ENCODE data around the gene ARHGAP24.
"Not testable (repeated sequence)": the region's sequence is repeated elsewhere in the genome, so short reads cannot be mapped to it uniquely, and the experiment has no call there.

Gene ARHGAP24

GRCh38 chr4:85937507-85937906 is 462.6 kb downstream of the ARHGAP24 start:
- no peak for DNase-seq

DNA sequence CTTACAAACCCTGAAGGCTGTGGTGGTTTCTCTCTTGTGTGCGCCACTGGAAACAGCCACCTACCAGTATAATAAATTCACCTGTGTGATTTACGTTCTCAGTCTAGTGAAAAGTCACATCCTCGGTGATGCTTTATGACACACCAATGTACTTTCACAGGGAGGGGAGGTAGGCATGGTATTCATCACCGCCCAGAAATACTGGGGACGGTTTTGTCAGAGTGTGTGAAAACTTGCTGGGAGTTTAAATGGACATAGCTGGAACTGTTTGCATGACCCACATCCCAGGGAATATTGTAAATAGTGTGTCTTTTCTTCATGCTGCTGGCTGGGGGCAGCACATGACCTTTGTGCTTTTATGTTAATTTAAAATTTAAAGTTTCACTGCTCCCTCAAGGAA is 463.1 kb downstream of the ARHGAP24 start:
- no peak for DNase-seq

- no peak for DNase-seq
Observed at GRCh38 chr4:85938902-85939301, 464.0 kb downstream of the ARHGAP24 start.

DNA sequence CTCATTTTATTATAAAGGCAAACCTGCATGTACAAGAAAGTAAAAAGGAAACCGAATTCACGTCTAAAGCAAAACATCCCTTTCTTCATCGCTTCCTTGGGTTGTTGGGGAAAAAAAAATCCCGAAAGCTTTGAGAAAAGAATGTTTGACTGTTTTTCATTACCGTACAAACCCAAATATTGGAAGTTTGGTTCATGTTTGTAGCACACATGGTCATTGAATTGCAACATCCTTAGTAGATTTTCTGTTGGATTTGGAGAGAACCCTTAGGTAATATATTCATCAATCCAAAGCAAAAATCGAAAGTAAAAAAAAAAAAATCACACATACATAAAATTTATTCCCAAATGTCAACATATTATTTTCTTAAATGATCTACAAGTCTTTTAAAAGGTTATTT is 464.6 kb downstream of the ARHGAP24 start:
- no peak for DNase-seq

- DNase-seq = no peak
Observed at GRCh38 chr4:85940151-85940550, 465.2 kb downstream of the ARHGAP24 start.

DNA sequence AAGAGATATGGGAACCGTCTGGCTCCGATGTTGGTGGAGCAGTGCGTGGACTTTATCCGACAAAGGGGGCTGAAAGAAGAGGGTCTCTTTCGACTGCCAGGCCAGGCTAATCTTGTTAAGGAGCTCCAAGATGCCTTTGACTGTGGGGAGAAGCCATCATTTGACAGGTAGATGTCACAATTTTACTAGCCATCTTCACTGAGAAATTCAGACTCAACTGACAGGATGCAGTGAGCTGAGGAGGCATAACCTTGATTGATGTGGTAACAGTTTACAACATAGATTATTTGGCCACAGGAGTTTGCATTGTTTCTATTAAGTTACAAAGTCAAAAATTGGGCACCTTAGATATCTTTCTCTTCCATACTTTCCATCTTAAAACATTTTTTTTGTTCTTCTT is 467.2 kb downstream of the ARHGAP24 start:
- no peak for DNase-seq

DNA sequence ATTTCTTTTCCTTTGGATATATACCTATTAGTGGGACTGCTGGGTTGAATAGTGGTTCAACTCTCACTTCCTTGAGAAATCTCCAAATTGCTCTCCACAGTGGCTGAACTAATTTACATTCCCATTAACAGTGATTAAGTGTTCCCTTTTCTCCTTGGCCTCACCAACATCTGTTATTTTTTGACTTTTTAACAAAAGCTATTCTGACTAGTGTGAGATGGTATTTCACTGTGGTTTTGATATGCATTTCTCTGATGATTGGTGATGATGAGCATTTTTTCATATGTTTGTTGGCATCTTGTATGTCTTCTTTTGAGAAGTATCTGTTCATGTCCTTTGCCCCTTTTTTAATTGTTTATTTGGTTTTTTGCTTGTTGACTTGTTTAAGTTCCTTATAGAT is 471.9 kb downstream of the ARHGAP24 start:
- DNase-seq = no peak

- DNase-seq = no peak
Observed at GRCh38 chr4:85951099-85951498, 476.1 kb downstream of the ARHGAP24 start.

GRCh38 chr4:85952528-85952927 is 477.6 kb downstream of the ARHGAP24 start:
- no peak for DNase-seq

- no peak for DNase-seq
Observed at GRCh38 chr4:85952972-85953650, 478.2 kb downstream of the ARHGAP24 start.

GRCh38 chr4:85953651-85954018 is 478.7 kb downstream of the ARHGAP24 start:
- DNase-seq = no peak

DNA sequence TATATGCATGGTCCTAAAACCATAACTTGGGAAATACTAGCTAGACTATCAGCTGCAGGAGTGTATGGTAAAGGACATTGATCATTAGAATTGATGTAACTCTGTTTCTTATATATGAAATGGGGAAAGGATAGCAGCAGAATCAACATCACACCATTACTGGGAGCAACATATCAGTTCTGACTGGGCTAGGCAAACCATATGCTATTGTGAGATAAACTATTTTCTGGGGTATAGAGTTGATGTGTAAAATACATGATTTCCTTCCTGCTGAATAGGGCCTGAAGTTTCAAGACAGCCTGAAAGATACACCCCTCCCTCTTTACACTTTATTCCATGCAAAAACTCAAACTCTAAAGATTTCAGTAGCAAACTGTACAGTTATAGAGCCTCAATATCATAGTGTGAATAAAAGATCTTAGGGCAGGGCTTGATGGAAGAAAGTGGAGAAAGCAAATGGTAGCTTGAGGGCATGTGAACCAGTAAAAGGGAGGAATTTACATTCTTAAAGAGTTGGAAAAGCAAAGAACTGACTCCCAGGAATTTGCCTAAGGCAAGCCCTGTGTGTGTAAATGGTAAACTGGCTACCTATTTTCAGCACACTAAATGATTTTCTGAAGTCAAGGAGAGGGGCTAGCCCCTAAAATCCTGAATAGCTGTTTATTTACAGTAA is 480.8 kb downstream of the ARHGAP24 start:
- DNase-seq = no peak

GRCh38 chr4:85956293-85956945 is 481.5 kb downstream of the ARHGAP24 start:
- no peak for DNase-seq

GRCh38 chr4:85961887-85962286 is 486.9 kb downstream of the ARHGAP24 start:
- no peak for DNase-seq

GRCh38 chr4:85963231-85963630 is 488.3 kb downstream of the ARHGAP24 start:
- no peak for DNase-seq

GRCh38 chr4:85964298-85964697 is 489.3 kb downstream of the ARHGAP24 start:
- no peak for DNase-seq

DNA sequence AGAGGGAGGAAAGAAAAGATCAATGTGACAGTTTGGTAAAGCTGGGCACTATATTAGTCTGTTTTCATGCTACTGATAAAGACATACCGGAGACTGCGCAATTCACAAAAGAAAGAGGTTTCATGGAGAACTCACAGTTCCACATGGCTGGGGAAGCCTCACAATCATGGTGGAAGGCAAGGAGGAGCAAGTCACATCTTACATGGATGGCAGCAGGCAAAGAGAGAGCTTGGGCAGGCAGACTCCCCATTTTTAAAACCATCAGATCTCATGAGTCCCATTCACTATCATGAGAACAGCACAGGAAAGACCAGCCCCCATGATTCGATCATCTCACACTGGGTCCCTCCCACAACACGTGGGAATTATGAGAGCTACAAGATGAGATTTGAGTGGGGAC is 490.1 kb downstream of the ARHGAP24 start:
- not testable (repeated sequence) for DNase-seq

DNA sequence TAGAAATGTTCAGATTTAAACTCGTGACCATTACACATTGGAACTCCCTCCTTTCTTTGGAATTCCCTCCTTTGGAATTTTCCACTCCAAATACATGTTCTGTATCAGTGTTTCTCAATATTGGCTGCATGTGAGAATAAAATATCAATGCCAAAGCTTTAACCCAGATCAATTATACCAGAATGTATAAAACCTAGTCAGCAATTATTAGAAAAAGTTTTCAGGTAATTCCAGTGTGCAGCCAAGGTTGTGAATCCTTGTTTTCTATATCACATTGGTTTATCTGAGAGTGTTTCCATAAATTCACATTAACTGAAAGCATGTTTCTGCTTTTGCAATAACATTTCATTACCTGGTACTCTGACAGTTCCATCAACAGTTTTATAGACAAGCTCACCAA is 490.6 kb downstream of the ARHGAP24 start:
- no peak for DNase-seq

DNA sequence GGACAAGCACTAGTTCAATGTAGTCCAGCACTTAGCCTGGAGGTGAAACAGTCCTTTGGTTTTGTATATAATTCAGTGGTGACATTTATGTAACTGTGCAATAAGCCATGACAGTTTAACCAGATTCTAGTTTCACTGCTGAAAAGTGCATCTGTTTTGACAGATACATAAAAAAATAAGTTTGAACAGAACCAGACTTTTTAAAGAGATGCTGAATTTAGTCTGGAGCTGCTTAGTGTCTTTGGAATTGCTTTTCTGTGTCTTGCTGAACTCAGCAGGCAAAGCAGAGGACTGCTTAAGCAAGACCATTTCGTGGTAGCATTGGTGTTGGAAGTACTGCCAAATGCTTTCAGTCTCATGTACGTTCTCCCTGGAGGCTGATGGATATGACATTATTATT is 491.4 kb downstream of the ARHGAP24 start:
- DNase-seq = no peak

DNA sequence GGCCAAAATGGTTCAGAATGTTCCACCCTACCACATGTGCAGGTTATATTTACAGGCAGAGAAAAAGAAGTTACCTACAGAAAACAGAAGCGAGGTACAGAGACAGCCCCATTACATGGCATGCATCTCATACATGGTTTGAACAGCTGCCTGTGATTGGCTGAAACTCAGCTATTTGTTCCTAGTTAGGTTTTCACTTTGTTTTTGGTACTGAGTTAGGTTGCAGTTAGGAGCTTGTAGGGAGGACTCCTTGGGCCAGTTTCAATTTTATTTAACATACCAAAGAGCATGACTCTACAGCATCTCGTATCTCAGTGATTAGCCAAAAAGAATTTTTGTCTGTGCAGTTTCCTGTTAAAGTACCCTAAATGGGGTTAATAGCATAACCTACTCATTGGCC is 492.9 kb downstream of the ARHGAP24 start:
- DNase-seq = no peak

DNA sequence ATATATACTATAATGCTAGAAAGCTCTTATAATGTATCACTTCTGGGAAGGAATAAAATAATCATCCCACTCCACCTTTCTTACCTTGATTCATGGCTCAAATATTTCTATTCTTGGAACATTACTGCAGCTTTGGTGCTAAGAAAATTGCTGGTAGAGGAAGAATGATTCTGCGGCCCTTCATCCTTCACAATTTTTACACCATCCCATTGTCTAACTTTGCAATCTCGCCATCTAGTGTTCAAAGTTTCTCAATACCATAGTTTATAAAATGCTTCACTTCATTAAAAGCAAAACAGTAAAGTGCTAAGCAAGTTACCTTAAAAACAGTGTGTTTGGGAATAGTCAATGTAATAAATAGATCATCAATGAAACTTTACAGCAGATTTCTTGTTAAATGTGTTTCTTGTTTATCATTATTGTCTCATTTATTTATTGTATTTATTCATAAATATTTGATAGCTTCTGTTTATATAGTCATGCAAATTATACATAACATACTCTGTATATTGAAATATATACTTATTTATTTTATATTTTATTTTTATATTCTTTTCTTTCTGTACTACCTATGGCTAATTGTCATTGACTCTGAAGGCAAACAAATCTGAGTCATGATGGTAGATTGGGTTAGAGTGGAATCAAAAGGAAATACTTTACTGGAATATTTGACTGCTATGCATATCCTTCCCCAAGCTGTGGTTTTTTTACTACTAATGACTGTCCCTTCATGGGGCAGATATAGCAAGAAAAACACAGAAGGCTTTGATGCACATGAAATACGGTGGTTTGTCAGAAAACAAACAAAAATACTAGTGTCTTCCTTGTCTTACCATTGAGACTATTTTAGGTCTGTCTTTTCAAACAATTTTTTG is 494.2 kb downstream of the ARHGAP24 start:
- DNase-seq = no peak

- DNase-seq = no peak
Observed at GRCh38 chr4:85970535-85970934, 495.6 kb downstream of the ARHGAP24 start.

GRCh38 chr4:85979276-85979675 is 504.3 kb downstream of the ARHGAP24 start:
- DNase-seq = no peak

Data from activated CD4-positive, alpha-beta T cell treated with anti-CD3 and anti-CD28 coated beads, Interleukin-2, amount 50 U/mL, for 1 hour (primary cell).